ENCODE results near the gene MOSMO. TPM values are rescaled to one million over a fixed set of nuclear protein-coding genes. Genes with fewer than 3 reads are reported as not detected.

Gene MOSMO
- total RNA-seq, 1 experiment from 2014 or later = 27.6 TPM

- peaks cover under 1 to 2% of the 10 kb centered on the region in 2 experiments; a peak in 3 of 4 replicates for H3K36me3 ChIP-seq (ENCODE audit: control insufficient read depth in 1 of 2, insufficient read depth in 2 of 2, low read length in 2 of 2)
- H3K27me3 ChIP-seq (ENCODE audit: insufficient read depth, low read length) = no peaks in the 10 kb centered on the region
- H2AFZ ChIP-seq (ENCODE audit: low read depth, low read length, poor library complexity, severe bottlenecking) = no peak overlapping the region
- H3K27ac ChIP-seq (ENCODE audit: low read depth, low read length) = no peak overlapping the region
- H3K9me2 ChIP-seq (ENCODE audit: insufficient read depth) = no peaks in the 10 kb centered on the region
- RAD21 ChIA-PET (ENCODE audit: low non-redundant PET in 1 of 2, low total read pairs in 2 of 2, uncharacterized antibody in 2 of 2, unreplicated experiment in 2 of 2) = no interaction called here
- H3K9me3 ChIP-seq (ENCODE audit: control insufficient read depth in 1 of 2, insufficient read depth in 1 of 2, low read depth in 1 of 2, low read length in 2 of 2) = no peaks in the 10 kb centered on the region
- peaks cover 0 to 22% of the 10 kb centered on the region in 2 experiments; a peak in 2 of 4 replicates for H3K4me1 ChIP-seq (ENCODE audit: control insufficient read depth in 1 of 2, insufficient read depth in 2 of 2, low read length in 2 of 2)
- H3K4me2 ChIP-seq (ENCODE audit: low read length) = no peak overlapping the region
- H3K79me2 ChIP-seq (ENCODE audit: insufficient read depth, low read length) = no peaks in the 10 kb centered on the region
- intact Hi-C loops (cut with micrococcal nuclease) = no loop called here
- POLR2A ChIA-PET = interaction anchor here (1.5 kb wide), 1 partner anchor 13 kb away, joined by 3 read pairs; no protein-coding TSS in a partner anchor
- no peaks in the 10 kb centered on the region for H4K20me1 ChIP-seq (ENCODE audit: insufficient read depth)
- no peak overlapping the region for H3K9ac ChIP-seq (ENCODE audit: low read length)
- ATAC-seq = no peak
- no TSS peak for BruUV-seq (replicated peaks)
- DNase-seq (ENCODE audit: low read depth, low spot score) = no peak
- TF ChIP-seq TCF7L2 (IDR thresholded peaks at IDR 0.05; ENCODE audit: borderline replicate concordance, extremely low read depth, insufficient read depth, insufficient read length) = no peak
- no peak for TF ChIP-seq ZBTB33 (IDR thresholded peaks at IDR 0.05; ENCODE audit: extremely low read depth, insufficient replicate concordance, low read length)
- TF ChIP-seq MAX (IDR thresholded peaks at IDR 0.05) = no peak
- no peak for TF ChIP-seq ZNF274 (IDR thresholded peaks at IDR 0.05; ENCODE audit: low read depth, low read length)
- TF ChIP-seq POLR2AphosphoS5 (IDR thresholded peaks at IDR 0.05; ENCODE audit: low read depth, low read length) = no peak
- no peak for TF ChIP-seq ATF3 (IDR thresholded peaks at IDR 0.05)
- TF ChIP-seq CEBPB (IDR thresholded peaks at IDR 0.05; ENCODE audit: low read depth) = no peak
- TF ChIP-seq SIN3A (IDR thresholded peaks at IDR 0.05; ENCODE audit: low read depth) = no peak
- TF ChIP-seq ZFX (IDR thresholded peaks at IDR 0.05) = no peak
- CTCF ChIA-PET = interaction anchor here (2.1 to 2.3 kb wide), 2 partner anchors 88 to 199 kb away, joined by 7 to 18 read pairs; no protein-coding TSS in a partner anchor
- H3K4me3 ChIP-seq (replicated peaks in 1 of 2; ENCODE audit: low read depth in 1 of 2, low read length in 2 of 2) = no peak overlapping the region
Observed at GRCh38 chr16:21989751-21990150, 18.2 kb upstream of the MOSMO start.
